OCI-LY1 (cell line): ENCODE data around the gene RNU2-63P.
A peak's percentile ranks its signal among the peaks of the same experiment; 100 is the strongest.
"Not testable (repeated sequence)": the region's sequence is repeated elsewhere in the genome, so short reads cannot be mapped to it uniquely, and the experiment has no call there.

Experiments used
- H2AFZ ChIP-seq: fragments of 200-600 bp; sonication (generic), shearing (Covaris generic); 2 replicates; pipeline ENCODE4 v1.6.0; 2014; ENCODE audit warnings: antibody characterized with exemption, mild to moderate bottlenecking, low read length
- H3F3A ChIP-seq: fragments of 200-600 bp; sonication (generic), shearing (Covaris generic); 2 replicates; pipeline ENCODE4 v1.6.0; 2014; ENCODE audit warnings: mild to moderate bottlenecking, antibody characterized with exemption, low read length, moderate library complexity; ENCODE audit not compliant: insufficient read depth
- H3K27ac ChIP-seq: fragments of 200-600 bp; sonication (generic); 2 replicates; pipeline ENCODE4 v1.5.1; 2014; ENCODE audit warnings: low read length, mixed run types, mild to moderate bottlenecking, low read depth; ENCODE audit not compliant: poor library complexity, severe bottlenecking
- H3K27me3 ChIP-seq: fragments of 200-600 bp; sonication (generic); 2 replicates; pipeline ENCODE4 v1.6.0; 2014; ENCODE audit warnings: antibody characterized with exemption, mild to moderate bottlenecking, low read length, moderate library complexity; ENCODE audit not compliant: insufficient read depth
- H3K36me3 ChIP-seq: fragments of 200-600 bp; sonication (generic); 2 replicates; pipeline ENCODE4 v1.6.1; 2014; ENCODE audit warnings: mild to moderate bottlenecking, antibody characterized with exemption, low read length, moderate library complexity, mixed read lengths; ENCODE audit not compliant: insufficient read depth
- H3K4me1 ChIP-seq: fragments of 200-600 bp; sonication (generic); 2 replicates; pipeline ENCODE4 v1.5.1; 2014; ENCODE audit warnings: mild to moderate bottlenecking, low read length, moderate library complexity; ENCODE audit not compliant: insufficient read depth, severe bottlenecking
- H3K4me2 ChIP-seq: fragments of 200-600 bp; sonication (generic), shearing (Covaris generic); 2 replicates; pipeline ENCODE4 v1.6.1; 2014; ENCODE audit warnings: low read length
- H3K4me3 ChIP-seq: fragments of 200-600 bp; sonication (generic); 2 replicates; pipeline ENCODE4 v1.5.1; 2014; ENCODE audit warnings: low read length, low read depth, mild to moderate bottlenecking, mixed read lengths; ENCODE audit not compliant: poor library complexity, severe bottlenecking
- H3K79me2 ChIP-seq: fragments of 200-600 bp; shearing (Covaris generic); 2 replicates; pipeline ENCODE4 v1.6.1; 2016; ENCODE audit warnings: mixed run types, low read length, mixed read lengths; ENCODE audit not compliant: insufficient read depth
- H3K9ac ChIP-seq: fragments of 200-600 bp; sonication (generic), shearing (Covaris generic); 2 replicates; pipeline ENCODE4 v1.6.1; 2014; ENCODE audit warnings: mild to moderate bottlenecking, low read length, mixed read lengths
- H3K9me2 ChIP-seq: fragments of 200-600 bp; sonication (generic), shearing (Covaris generic); 2 replicates; pipeline ENCODE4 v1.6.1; 2014; ENCODE audit warnings: low read depth, mild to moderate bottlenecking, low read length, mixed read lengths
- H3K9me3 ChIP-seq: fragments of 200-600 bp; shearing (Covaris generic); 2 replicates; pipeline ENCODE4 v1.6.1; 2014; ENCODE audit warnings: low read length, mixed read lengths
- H4K20me1 ChIP-seq: fragments of 200-600 bp; sonication (generic), shearing (Covaris generic); 2 replicates; pipeline ENCODE4 v1.6.0; 2016; ENCODE audit warnings: mild to moderate bottlenecking, low read length; ENCODE audit not compliant: insufficient read depth
- EZH2 ChIP-seq: fragments of 200-600 bp; sonication (generic), shearing (Covaris generic); IDR thresholded peaks from 2 replicates; pipeline ENCODE4 v1.8.0; 2017; ENCODE audit warnings: borderline replicate concordance, mixed run types, mild to moderate bottlenecking, antibody characterized with exemption, low read length, moderate library complexity, mixed read lengths
- TF ChIP-seq, protein P1 (sequence below): fragments of 200-600 bp; sonication (generic), shearing (Covaris generic); IDR thresholded peaks from 2 replicates; pipeline ENCODE4 v1.5.1; 2017; ENCODE audit warnings: mild to moderate bottlenecking, antibody characterized with exemption, low read length, moderate library complexity, mixed read lengths

Gene RNU2-63P

GRCh38 chr2:88002359-88002707 lies 14.0 kb downstream of the RNU2-63P start:
- H3K9ac ChIP-seq = no peak overlapping the region
- no peaks in the 10 kb centered on the region for H3K9me3 ChIP-seq
- H3K4me3 ChIP-seq = no peak overlapping the region
- H3K36me3 ChIP-seq = no peaks in the 10 kb centered on the region
- no peak overlapping the region for H3K4me2 ChIP-seq
- no peaks in the 10 kb centered on the region for H3F3A ChIP-seq
- TF ChIP-seq EZH2 = no peak
- TF ChIP-seq, protein P1, sequence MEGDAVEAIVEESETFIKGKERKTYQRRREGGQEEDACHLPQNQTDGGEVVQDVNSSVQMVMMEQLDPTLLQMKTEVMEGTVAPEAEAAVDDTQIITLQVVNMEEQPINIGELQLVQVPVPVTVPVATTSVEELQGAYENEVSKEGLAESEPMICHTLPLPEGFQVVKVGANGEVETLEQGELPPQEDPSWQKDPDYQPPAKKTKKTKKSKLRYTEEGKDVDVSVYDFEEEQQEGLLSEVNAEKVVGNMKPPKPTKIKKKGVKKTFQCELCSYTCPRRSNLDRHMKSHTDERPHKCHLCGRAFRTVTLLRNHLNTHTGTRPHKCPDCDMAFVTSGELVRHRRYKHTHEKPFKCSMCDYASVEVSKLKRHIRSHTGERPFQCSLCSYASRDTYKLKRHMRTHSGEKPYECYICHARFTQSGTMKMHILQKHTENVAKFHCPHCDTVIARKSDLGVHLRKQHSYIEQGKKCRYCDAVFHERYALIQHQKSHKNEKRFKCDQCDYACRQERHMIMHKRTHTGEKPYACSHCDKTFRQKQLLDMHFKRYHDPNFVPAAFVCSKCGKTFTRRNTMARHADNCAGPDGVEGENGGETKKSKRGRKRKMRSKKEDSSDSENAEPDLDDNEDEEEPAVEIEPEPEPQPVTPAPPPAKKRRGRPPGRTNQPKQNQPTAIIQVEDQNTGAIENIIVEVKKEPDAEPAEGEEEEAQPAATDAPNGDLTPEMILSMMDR = no peak
- no peaks in the 10 kb centered on the region for H4K20me1 ChIP-seq
- H3K27ac ChIP-seq = no peak overlapping the region
- no peaks in the 10 kb centered on the region for H3K79me2 ChIP-seq
- no peaks in the 10 kb centered on the region for H3K27me3 ChIP-seq
- H3K9me2 ChIP-seq = no peaks in the 10 kb centered on the region
- H2AFZ ChIP-seq = no peak overlapping the region
- H3K4me1 ChIP-seq = peaks cover 9% of the 10 kb centered on the region

- H3K36me3 ChIP-seq, H4K20me1 ChIP-seq, H3K9ac ChIP-seq, H3K9me2 ChIP-seq, H3K79me2 ChIP-seq, H3K27me3 ChIP-seq, H3K27ac ChIP-seq, H3K4me2 ChIP-seq, H3F3A ChIP-seq, H3K4me3 ChIP-seq, H2AFZ ChIP-seq, H3K9me3 ChIP-seq: not testable (repeated sequence)
- peaks cover 15% of the 10 kb centered on the region for H3K4me1 ChIP-seq
These were observed 15.9 kb downstream of the RNU2-63P start for GRCh38 chr2:88000474-88000873.

DNA sequence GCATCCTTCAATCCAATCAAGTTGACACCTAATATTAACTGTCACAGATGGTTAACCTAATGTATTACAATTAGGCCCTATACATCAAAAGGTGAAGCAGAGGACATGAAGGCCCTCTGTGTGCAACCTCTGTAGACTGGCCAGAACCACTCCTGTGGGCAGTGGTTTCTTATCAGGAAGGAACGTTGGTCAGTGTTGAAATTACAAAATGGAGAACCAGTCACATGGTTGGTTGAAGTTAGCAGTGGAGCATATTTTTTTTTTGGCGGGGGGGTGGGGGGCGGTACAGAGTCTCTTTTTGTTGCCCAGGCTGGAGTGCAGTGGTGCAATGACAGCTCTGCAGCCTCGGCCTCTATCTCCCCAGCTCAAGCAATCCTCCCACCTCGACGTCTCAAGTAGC lies 19.8 kb downstream of the RNU2-63P start:
- no peak overlapping the region for H3K4me2 ChIP-seq
- H3K27me3 ChIP-seq = no peaks in the 10 kb centered on the region

DNA sequence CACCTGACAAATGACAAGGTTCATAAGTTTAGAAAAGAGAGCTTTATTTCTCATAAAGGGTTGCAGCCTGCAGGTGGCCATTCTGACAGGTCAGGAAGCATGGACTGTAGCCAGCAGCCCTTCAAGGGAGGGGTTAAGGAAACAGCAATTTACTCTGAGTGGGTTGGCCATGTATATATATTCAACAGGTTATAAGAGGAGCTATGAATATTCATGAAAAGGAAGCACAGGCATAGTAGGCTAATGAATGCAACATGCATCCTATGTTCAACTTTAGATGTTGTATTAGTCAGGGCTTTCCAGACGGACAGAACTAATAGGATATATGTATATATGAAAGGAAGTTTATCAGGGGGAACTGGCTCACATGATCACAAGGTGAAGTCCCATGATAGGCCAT lies 20.6 kb downstream of the RNU2-63P start:
- no peaks in the 10 kb centered on the region for H3K9me3 ChIP-seq
- H3F3A ChIP-seq = no peaks in the 10 kb centered on the region
- H4K20me1 ChIP-seq = no peaks in the 10 kb centered on the region
- no peaks in the 10 kb centered on the region for H3K36me3 ChIP-seq
- H3K4me1 ChIP-seq = peaks cover 18% of the 10 kb centered on the region
- no peak overlapping the region for H3K4me2 ChIP-seq
- no peak overlapping the region for H3K27ac ChIP-seq
- TF ChIP-seq, protein P1 = no peak
- no peak for TF ChIP-seq EZH2
- no peaks in the 10 kb centered on the region for H3K27me3 ChIP-seq
- H3K9me2 ChIP-seq = no peaks in the 10 kb centered on the region
- H3K79me2 ChIP-seq = no peaks in the 10 kb centered on the region
- H3K4me3 ChIP-seq = no peak overlapping the region
- no peak overlapping the region for H2AFZ ChIP-seq
- H3K9ac ChIP-seq = no peak overlapping the region

More for the DNA sequence above, 19.8 kb downstream of the RNU2-63P start:
- Histone ChIP-seq H3K4me1 (peaks cover 22% of the 10 kb centered on the region), H3K9me2 (no peaks in the 10 kb centered on the region), H3K9ac (no peak overlapping the region), H4K20me1 (no peaks in the 10 kb centered on the region), H3K4me3 (no peak overlapping the region), H3K27ac (no peak overlapping the region), H3K36me3 (no peaks in the 10 kb centered on the region), H2AFZ (no peak overlapping the region), H3K9me3 (no peaks in the 10 kb centered on the region), H3F3A (no peaks in the 10 kb centered on the region), H3K79me2 (no peaks in the 10 kb centered on the region)
- no peak for TF ChIP-seq EZH2
- TF ChIP-seq, protein P1 = no peak

- H3K79me2 ChIP-seq = not testable (repeated sequence)
These were observed 22.0 kb downstream of the RNU2-63P start for GRCh38 chr2:87994304-87994850.

DNA sequence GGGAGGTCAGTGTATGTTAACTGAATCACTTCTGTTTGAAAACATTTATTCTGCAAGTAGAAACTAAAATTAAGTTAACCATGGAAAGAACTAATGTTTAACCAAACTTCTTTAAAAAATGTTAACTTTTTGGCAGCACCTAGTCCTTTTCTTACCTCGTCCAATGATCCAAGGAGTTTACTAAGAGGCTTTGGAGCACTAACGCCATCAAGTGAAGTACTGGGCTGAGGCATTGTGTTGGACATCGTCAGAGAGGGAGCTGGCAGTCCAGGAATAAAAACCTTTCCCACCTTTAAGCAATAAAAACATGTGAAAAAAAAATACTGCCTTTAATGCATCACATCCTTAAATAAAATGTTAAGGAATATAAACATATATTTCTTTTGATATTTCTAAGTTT lies 23.8 kb downstream of the RNU2-63P start:
- H3F3A ChIP-seq, H2AFZ ChIP-seq, H3K9me2 ChIP-seq, H3K9ac ChIP-seq, H3K4me3 ChIP-seq, H3K4me2 ChIP-seq, H3K27me3 ChIP-seq, H3K79me2 ChIP-seq, H3K27ac ChIP-seq, H3K9me3 ChIP-seq, H4K20me1 ChIP-seq, H3K36me3 ChIP-seq: not testable (repeated sequence)
- peaks cover 18% of the 10 kb centered on the region for H3K4me1 ChIP-seq

More at GRCh38 chr2:87994304-87994850, 22.0 kb downstream of the RNU2-63P start:
- not testable (repeated sequence) for H3K9me3 ChIP-seq, H2AFZ ChIP-seq, H3K9me2 ChIP-seq, H3K9ac ChIP-seq, H3K27me3 ChIP-seq, H3K4me2 ChIP-seq, H4K20me1 ChIP-seq, H3F3A ChIP-seq, H3K4me3 ChIP-seq, H3K36me3 ChIP-seq
- Histone ChIP-seq H3K27ac (peak overlapping the region; percentile 63), H3K4me1 (peaks cover 18% of the 10 kb centered on the region)
